Lung (tissue), 12 donors: ENCODE results near the gene CHPF2. TPM values are rescaled to one million over a fixed set of nuclear protein-coding genes. Genes with fewer than 3 reads are reported as not detected.

ENCODE experiments used
- ATAC-seq: fragments of 200-7000 bp; cut with Tn5 transposase; one replicate; pipeline ENCODE4 v1.9.1; 2020; ENCODE audit warnings: moderate number of reproducible peaks; ENCODE audit not compliant: insufficient read depth, low FRiP score
- DNase-seq, 3 donors: peaks; one replicate each; pipeline ENCODE4 v3.0.0-alpha.2; 2013 to 2017
- H3K27ac ChIP-seq, 2 donors: one replicate each; pipeline ENCODE4 v1.5.1; 2013; ENCODE audit warnings: mild to moderate bottlenecking in 2 of 2, moderate library complexity in 2 of 2, control low read depth in 1 of 2, inconsistent platforms in 1 of 2, low read depth in 1 of 2, low read length in 1 of 2
- H3K27me3 ChIP-seq, 3 donors: one replicate each; pipeline ENCODE4 v1.5.1; 2013; ENCODE audit warnings: low read length in 2 of 3; ENCODE audit not compliant: control insufficient read depth in 3 of 3, insufficient read depth in 3 of 3
- H3K36me3 ChIP-seq, 4 donors: one replicate each; pipeline ENCODE4 v1.5.1; 2013; ENCODE audit warnings: low read length in 4 of 4, mild to moderate bottlenecking in 1 of 4, moderate library complexity in 1 of 4; ENCODE audit not compliant: control insufficient read depth in 4 of 4, insufficient read depth in 4 of 4
- H3K4me1 ChIP-seq, 5 donors: one replicate each; pipeline ENCODE4 v1.5.1; 2013; ENCODE audit warnings: low read length in 5 of 5, mild to moderate bottlenecking in 2 of 5, moderate library complexity in 1 of 5; ENCODE audit not compliant: control insufficient read depth in 5 of 5, insufficient read depth in 5 of 5
- H3K4me3 ChIP-seq: one replicate; pipeline ENCODE4 v1.5.1; 2013; ENCODE audit warnings: mild to moderate bottlenecking, control low read depth, moderate library complexity
- H3K9ac ChIP-seq, 2 donors: one replicate each; pipeline ENCODE4 v1.5.1; 2013; ENCODE audit warnings: low read length in 2 of 2, control low read depth in 1 of 2; ENCODE audit not compliant: insufficient read depth in 1 of 2
- H3K9me3 ChIP-seq, 4 donors: one replicate each; pipeline ENCODE4 v1.5.1; 2013; ENCODE audit warnings: low read length in 3 of 4, mild to moderate bottlenecking in 1 of 4, moderate library complexity in 1 of 4; ENCODE audit not compliant: control insufficient read depth in 4 of 4, insufficient read depth in 3 of 4
- WGBS, 2 donors: extraction: QIAGEN DNeasy Blood & Tissue Kit; methylation state at CpG; one replicate each; pipeline ENCODE4 v1.1.7; 2013; 5-methylcytosine and 5-hydroxymethylcytosine counted together
- polyA plus RNA-seq, 2 donors: library from polyadenylated mRNA; stranded (reverse); fragments of 200-250 nt; gene quantifications; one replicate each; pipeline ENCODE4 v1.2.1, GENCODE V29; 2013
- total RNA-seq, 2 donors: library from RNA; depleted of rRNA in 1 of 2; stranded (reverse); fragments of >200 nt in 1 of 2; gene quantifications; one replicate each; pipeline ENCODE4 v1.2.1, GENCODE V29; 2014 to 2021
- TF ChIP-seq, protein P1 (sequence below): IDR thresholded peaks from 2 replicates; pipeline ENCODE4 v1.5.1; 2012; ENCODE audit warnings: mild to moderate bottlenecking; ENCODE audit errors: control extremely low read depth, extremely low read depth
- donor health status: control.
- donor health status: control.
- donor health status: Bipolar disorder and iron deficiency.
- donor health status: healthy.
- donor health status: DM: yes; HTN: yes; CAD: no.

The CHPF2 gene
- total and polyA plus RNA-seq, 4 donors, result 23.3 to 54.0 (median 35.0) TPM

DNA sequence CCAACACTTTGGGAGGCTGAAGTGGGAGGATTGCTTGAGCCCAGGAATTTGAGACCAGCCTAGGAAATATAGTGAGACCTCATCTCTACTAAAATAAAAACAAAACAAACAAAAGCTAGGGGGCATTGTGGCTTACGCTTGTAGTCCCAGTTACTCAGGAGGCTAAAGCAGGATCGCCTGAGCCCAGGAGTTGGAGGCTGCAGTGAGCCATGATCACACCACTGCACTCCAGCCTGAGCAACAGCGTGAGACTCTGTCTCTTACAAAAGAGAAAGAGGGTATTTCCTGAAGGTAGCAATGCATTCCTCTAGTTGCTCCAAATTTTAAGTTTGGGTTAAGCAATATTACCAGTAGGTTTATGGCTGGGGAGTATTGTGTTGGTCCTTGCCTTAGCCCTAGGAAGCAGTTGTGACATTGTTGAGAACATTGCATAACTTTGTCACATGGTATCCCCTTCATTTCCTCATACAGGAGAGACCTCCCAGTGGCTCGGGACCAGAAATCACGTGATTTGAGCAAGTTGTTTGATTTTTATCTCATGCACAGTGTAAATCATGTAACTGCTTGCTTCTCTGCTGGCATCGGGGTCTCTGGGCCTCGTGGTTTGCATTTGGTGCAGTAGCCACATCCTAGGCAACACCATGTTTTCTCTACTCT, 39.5 kb downstream of the CHPF2 start:
- Histone ChIP-seq H3K27ac (peak overlapping the region in 1 of 2 donors; percentile 63), H3K27me3 (no peaks in the 10 kb centered on the region), H3K4me1 (peaks cover 0 to 17% (median 2%) of the 10 kb centered on the region in 5 donors), H3K36me3 (peaks cover 0 to 3% (median 0%) of the 10 kb centered on the region in 4 donors), H3K4me3 (no peak overlapping the region), H3K9ac (no peak overlapping the region), H3K9me3 (peaks cover 0 to 2% (median 0%) of the 10 kb centered on the region in 4 donors)
- TF ChIP-seq, protein P1, sequence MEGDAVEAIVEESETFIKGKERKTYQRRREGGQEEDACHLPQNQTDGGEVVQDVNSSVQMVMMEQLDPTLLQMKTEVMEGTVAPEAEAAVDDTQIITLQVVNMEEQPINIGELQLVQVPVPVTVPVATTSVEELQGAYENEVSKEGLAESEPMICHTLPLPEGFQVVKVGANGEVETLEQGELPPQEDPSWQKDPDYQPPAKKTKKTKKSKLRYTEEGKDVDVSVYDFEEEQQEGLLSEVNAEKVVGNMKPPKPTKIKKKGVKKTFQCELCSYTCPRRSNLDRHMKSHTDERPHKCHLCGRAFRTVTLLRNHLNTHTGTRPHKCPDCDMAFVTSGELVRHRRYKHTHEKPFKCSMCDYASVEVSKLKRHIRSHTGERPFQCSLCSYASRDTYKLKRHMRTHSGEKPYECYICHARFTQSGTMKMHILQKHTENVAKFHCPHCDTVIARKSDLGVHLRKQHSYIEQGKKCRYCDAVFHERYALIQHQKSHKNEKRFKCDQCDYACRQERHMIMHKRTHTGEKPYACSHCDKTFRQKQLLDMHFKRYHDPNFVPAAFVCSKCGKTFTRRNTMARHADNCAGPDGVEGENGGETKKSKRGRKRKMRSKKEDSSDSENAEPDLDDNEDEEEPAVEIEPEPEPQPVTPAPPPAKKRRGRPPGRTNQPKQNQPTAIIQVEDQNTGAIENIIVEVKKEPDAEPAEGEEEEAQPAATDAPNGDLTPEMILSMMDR, result no peak
- 18 to 21% methylated on average over 7 of the region's 7 CpGs for WGBS, 2 donors
- DNase-seq (peak; percentile 49 to 90 (median 80)), ATAC-seq (peak; percentile 66)

DNA sequence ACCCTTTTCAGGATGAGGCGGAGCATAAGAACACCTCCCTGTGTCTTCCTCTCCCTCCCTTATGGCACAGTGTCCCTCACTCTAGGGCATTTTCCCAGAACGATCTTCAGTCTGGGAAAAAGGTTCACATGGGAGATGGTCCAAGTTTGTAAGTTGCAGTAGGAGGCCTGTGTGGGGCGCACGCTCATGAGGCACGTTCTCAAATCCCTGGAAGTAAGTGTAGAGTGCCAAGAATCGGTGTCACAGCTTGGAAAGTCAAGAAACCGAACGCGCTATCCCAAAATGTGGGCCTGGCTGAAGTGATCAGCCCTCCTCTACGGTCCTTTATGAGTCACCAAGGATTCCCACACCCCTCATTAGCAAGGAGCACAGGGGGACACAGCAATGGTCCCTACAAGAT, 40.1 kb downstream of the CHPF2 start:
- no peaks in the 10 kb centered on the region for H3K27me3 ChIP-seq
- H3K9me3 ChIP-seq, result peaks cover 0 to 2% (median 0%) of the 10 kb centered on the region in 4 donors
- H3K9ac ChIP-seq, result no peak overlapping the region
- peak overlapping the region in 1 of 2 donors; percentile 63 for H3K27ac ChIP-seq
- 69 to 82% methylated on average over 10 of the region's 10 CpGs for WGBS, 2 donors
- peaks cover 0 to 3% (median 0%) of the 10 kb centered on the region in 4 donors for H3K36me3 ChIP-seq
- no peak overlapping the region for H3K4me3 ChIP-seq
- DNase-seq (peak in 1 of 3 donors; percentile 50), ATAC-seq (no peak)
- TF ChIP-seq, protein P1, result no peak
- peaks cover 0 to 21% (median 5%) of the 10 kb centered on the region in 5 donors for H3K4me1 ChIP-seq

DNA sequence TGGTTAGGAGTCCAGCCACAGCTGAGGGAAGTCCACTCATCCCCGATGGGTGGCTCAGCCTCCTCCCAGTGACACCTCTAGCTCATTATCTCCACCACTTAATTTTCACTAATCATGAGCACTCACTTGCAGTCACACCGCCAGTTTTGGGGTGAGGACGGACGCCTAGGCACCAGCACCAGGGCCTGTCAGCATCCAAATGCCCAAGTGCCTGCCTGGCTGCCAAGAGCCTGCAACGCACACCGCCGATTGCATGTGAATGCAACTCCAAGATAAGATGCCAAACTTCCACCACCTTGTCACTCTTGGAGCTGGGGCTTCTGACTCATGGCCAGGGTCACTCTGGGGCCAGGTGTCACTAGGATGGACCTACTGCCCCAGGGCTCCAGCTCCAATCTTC, 40.6 kb downstream of the CHPF2 start:
- ATAC-seq, result no peak
- peaks cover 0 to 3% (median 0%) of the 10 kb centered on the region in 4 donors for H3K36me3 ChIP-seq
- no peak overlapping the region for H3K4me3 ChIP-seq
- peaks cover 0 to 2% (median 0%) of the 10 kb centered on the region in 4 donors for H3K9me3 ChIP-seq
- WGBS, 2 donors, result 91 to 94% methylated on average over 7 of the region's 7 CpGs
- H3K27ac ChIP-seq, result peak overlapping the region in 1 of 2 donors; percentile 63
- TF ChIP-seq, protein P1, result no peak
- no peak for DNase-seq
- no peak overlapping the region for H3K9ac ChIP-seq
- no peaks in the 10 kb centered on the region for H3K27me3 ChIP-seq
- peaks cover 0 to 22% (median 5%) of the 10 kb centered on the region in 5 donors for H3K4me1 ChIP-seq
